Endothelial cell of umbilical vein (primary cell): ENCODE results near the gene RSPH1. TPM values are rescaled to one million over a fixed set of nuclear protein-coding genes. Genes with fewer than 3 reads are reported as not detected.

ENCODE experiments used
- BruUV-seq: library from RNA; stranded (reverse); fragments of 400-500 nt; replicated peaks from 2 replicates; lab custom pipeline; 2021; lab: Mats Ljungman, UMichigan
- CTCF ChIA-PET: fragments of 300-600, 350-600 bp; sonication (Branson Sonifier 250); formaldehyde crosslinking; loops from one replicate; lab custom pipeline; 2021; ENCODE audit warnings: antibody characterized with exemption, inconsistent platforms; lab: Charles Lee
- POLR2A ChIA-PET: fragments of 300-600, 350-600 bp; sonication (Branson Sonifier 250); formaldehyde crosslinking; loops from one replicate; lab custom pipeline; 2021; ENCODE audit warnings: antibody characterized with exemption, inconsistent platforms; lab: Charles Lee
- DNase-seq: peaks from one replicate; pipeline ENCODE4 v3.0.0-alpha.2; 2011; ENCODE audit warnings: low read depth, low spot score
- FAIRE-seq: peaks from 2 replicates; lab custom pipeline; 2011; peaks lifted over from hg19 to GRCh38; lab: Jason Lieb, UNC
- H2AFZ ChIP-seq: 2 replicates; pipeline ENCODE4 v1.6.0; 2012; ENCODE audit warnings: low read depth, low read length, control low read depth, inconsistent platforms
- H3K27ac ChIP-seq: 2 replicates; pipeline ENCODE4 v1.5.1; 2011; ENCODE audit warnings: low read depth, mild to moderate bottlenecking, control low read depth, low read length, moderate library complexity; ENCODE audit not compliant: insufficient read depth
- H3K27me3 ChIP-seq, 2 experiments: 2 replicates each; pipeline versions ENCODE4 v1.6.0 to v1.6.1; 2011; ENCODE audit warnings: low read length in 2 of 2, mixed read lengths in 1 of 2; ENCODE audit not compliant: control insufficient read depth in 2 of 2, insufficient read depth in 2 of 2
- H3K36me3 ChIP-seq, 2 experiments: 2 replicates in 1 of 2; 3 replicates in 1 of 2; pipeline ENCODE4 v1.5.1; 2011; ENCODE audit warnings: low read length in 2 of 2, mild to moderate bottlenecking in 1 of 2, moderate library complexity in 1 of 2; ENCODE audit not compliant: control insufficient read depth in 2 of 2, insufficient read depth in 2 of 2; ENCODE audit errors: extremely low read depth in 1 of 2
- H3K4me1 ChIP-seq: 3 replicates; pipeline ENCODE4 v1.5.1; 2011; ENCODE audit warnings: mild to moderate bottlenecking, low read length; ENCODE audit not compliant: control insufficient read depth, insufficient read depth; ENCODE audit errors: extremely low read depth
- H3K4me2 ChIP-seq: 2 replicates; pipeline ENCODE4 v1.6.1; 2011; ENCODE audit warnings: low read length, control low read depth, mixed read lengths; ENCODE audit not compliant: insufficient read depth
- H3K4me3 ChIP-seq, 3 experiments: fragments of 200-600 bp in 1 of 3; sonication (generic), shearing (Covaris generic) in 1 of 3; replicated peaks in 1 of 3; 2 replicates each; pipeline ENCODE4 v1.5.1; 2011 to 2016; ENCODE audit warnings: control low read depth in 3 of 3, low read length in 3 of 3, mild to moderate bottlenecking in 2 of 3, inconsistent platforms in 1 of 3, low read depth in 1 of 3, moderate library complexity in 1 of 3; ENCODE audit not compliant: insufficient read depth in 1 of 3
- H3K79me2 ChIP-seq: 2 replicates; pipeline ENCODE4 v1.6.0; 2012; ENCODE audit warnings: low read length, inconsistent platforms; ENCODE audit not compliant: control insufficient read depth, insufficient read depth
- H3K9ac ChIP-seq: replicated peaks from 2 replicates; pipeline ENCODE3; 2011; ENCODE audit warnings: low read length, control low read depth; ENCODE audit not compliant: insufficient read depth; ENCODE audit errors: extremely low read depth
- H3K9me1 ChIP-seq: replicated peaks from 3 replicates; pipeline ENCODE4 v1.6.0; 2011; ENCODE audit warnings: mild to moderate bottlenecking, low read length; ENCODE audit not compliant: control insufficient read depth, insufficient read depth; ENCODE audit errors: extremely low read depth
- H3K9me3 ChIP-seq: replicated peaks from 2 replicates; pipeline ENCODE4 v1.5.1; 2012; ENCODE audit warnings: low read length, inconsistent platforms; ENCODE audit not compliant: control insufficient read depth, insufficient read depth
- H4K20me1 ChIP-seq: replicated peaks from 2 replicates; pipeline ENCODE3; 2011; ENCODE audit warnings: mild to moderate bottlenecking, low read length; ENCODE audit not compliant: control insufficient read depth, insufficient read depth; ENCODE audit errors: extremely low read depth
- CTCF ChIP-seq, 2 donors: IDR thresholded peaks; 1 replicate in 1 of 2; 2 replicates in 1 of 2; pipeline ENCODE4 v1.5.1; 2011; ENCODE audit warnings: low read length in 2 of 2, mild to moderate bottlenecking in 2 of 2, moderate library complexity in 2 of 2, control low read depth in 1 of 2, inconsistent platforms in 1 of 2, low read depth in 1 of 2; ENCODE audit not compliant: insufficient read depth in 1 of 2; ENCODE audit errors: extremely low read depth in 1 of 2
- EZH2 ChIP-seq: IDR thresholded peaks from 2 replicates; pipeline ENCODE4 v1.6.1; 2012; ENCODE audit warnings: borderline replicate concordance, low read depth, mild to moderate bottlenecking, moderate library complexity, low read length, inconsistent platforms; ENCODE audit not compliant: severe bottlenecking
- FOS ChIP-seq: IDR thresholded peaks from 2 replicates; pipeline ENCODE4 v1.6.1; 2011; ENCODE audit warnings: mild to moderate bottlenecking, low read length, moderate library complexity, borderline replicate concordance; ENCODE audit not compliant: insufficient read depth
- GATA2 ChIP-seq: IDR thresholded peaks from 2 replicates; pipeline ENCODE4 v1.7.0; 2011; ENCODE audit warnings: low read depth, mild to moderate bottlenecking, moderate library complexity, mixed read lengths, low read length; ENCODE audit not compliant: insufficient read length, insufficient read depth
- JUN ChIP-seq: IDR thresholded peaks from 2 replicates; pipeline ENCODE4 v1.6.1; 2011; ENCODE audit warnings: borderline replicate concordance, low read depth; ENCODE audit not compliant: insufficient read length, insufficient read depth
- MAX ChIP-seq: IDR thresholded peaks from 2 replicates; pipeline ENCODE4 v1.6.1; 2011; ENCODE audit not compliant: insufficient read depth, insufficient read length
- MYC ChIP-seq: IDR thresholded peaks from one replicate; pipeline ENCODE4 v1.6.1; 2011; ENCODE audit warnings: mild to moderate bottlenecking, low read depth, low read length
- POLR2A ChIP-seq: IDR thresholded peaks from 2 replicates; pipeline ENCODE4 v1.6.1; 2012; ENCODE audit warnings: low read depth, mild to moderate bottlenecking, control low read depth, low read length
- POLR2AphosphoS5 ChIP-seq: IDR thresholded peaks from 2 replicates; pipeline ENCODE4 v1.6.1; 2012; ENCODE audit warnings: low read depth, mild to moderate bottlenecking, control low read depth, low read length, moderate library complexity; ENCODE audit not compliant: insufficient read depth
- dilution Hi-C: fragments of 300-500 bp; cut with MboI; formaldehyde crosslinking; loops from one replicate; pipeline ENCODE4 v1.15.0; 2019; ENCODE audit warnings: low sequenced_read_pairs; ENCODE audit not compliant: extremely low pct_ligation_motif_present
- intact Hi-C: fragments of 100-400 bp; cut with micrococcal nuclease; formaldehyde crosslinking; loops from one replicate; pipeline ENCODE4 v1.10.0; 2022
- polyA plus RNA-seq, 4 experiments: library from polyadenylated mRNA; depleted of rRNA in 3 of 4; stranded (reverse) in 3 of 4; unstranded in 1 of 4; fragments of >200 nt; gene quantifications; 2 replicates each; pipeline versions ENCODE4 v1.2.1 to v1.2.3, GENCODE V29; 2011 to 2012; ENCODE audit warnings: missing spikeins in 1 of 4
- total RNA-seq: library from RNA; stranded (reverse); gene quantifications from 2 replicates; pipeline ENCODE4 v1.2.3, GENCODE V29; 2021

RSPH1 gene
- total and polyA plus RNA-seq, 2 donors (not counting 3 experiments of a cell fraction or from before 2014, with no cell fraction given), result 0.08 TPM; not detected in 1

DNA sequence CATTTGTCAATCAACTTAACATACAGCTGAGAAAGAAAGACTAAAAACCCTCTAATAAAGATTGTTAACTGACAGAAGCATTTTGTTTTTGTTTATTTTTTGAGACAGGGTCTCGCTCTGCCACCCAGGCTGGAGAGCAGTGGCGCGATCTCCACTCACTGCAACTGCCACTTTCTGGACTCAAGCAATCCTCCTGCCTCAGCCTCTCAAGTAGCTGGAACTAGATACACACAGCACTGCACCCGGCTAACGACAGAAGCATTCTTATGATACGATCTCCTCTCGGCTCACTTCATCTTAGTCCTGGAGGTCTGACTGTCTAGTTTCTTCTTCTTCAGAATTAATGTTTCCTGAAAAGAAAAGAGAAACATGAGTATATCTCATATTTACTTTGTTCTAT is 23.5 kb downstream of the RSPH1 start:
- Histone ChIP-seq H3K4me2 (no peak overlapping the region), H3K27ac (no peak overlapping the region), H2AFZ (no peak overlapping the region), H3K9me1 (no peaks in the 10 kb centered on the region), H3K9me3 (no peaks in the 10 kb centered on the region), H3K4me1 (peaks cover 12% of the 10 kb centered on the region), H3K9ac (no peak overlapping the region), H3K4me3 (no peak overlapping the region), H4K20me1 (no peaks in the 10 kb centered on the region), H3K36me3 (no peaks in the 10 kb centered on the region), H3K27me3 (peaks cover 2% of the 10 kb centered on the region in 2 experiments), H3K79me2 (no peaks in the 10 kb centered on the region)
- intact Hi-C loops (no loop called here), dilution Hi-C loops (no loop called here)
- no TSS peak for BruUV-seq
- FAIRE-seq (no peak), DNase-seq (no peak)
- ChIA-PET POLR2A (no interaction called here), CTCF (no interaction called here)
- TF ChIP-seq MYC, result no peak
- no peak for TF ChIP-seq MAX
- no peak for TF ChIP-seq JUN
- TF ChIP-seq CTCF (IDR thresholded peaks at IDR 0.05; ENCODE audit: extremely low read depth in 1 of 2, insufficient read depth in 1 of 2, low read depth in 1 of 2, low read length in 2 of 2), result no peak
- no peak for TF ChIP-seq FOS
- no peak for TF ChIP-seq POLR2A
- no peak for TF ChIP-seq POLR2AphosphoS5
- no peak for TF ChIP-seq EZH2
- no peak for TF ChIP-seq GATA2
